ENCODE results near the gene ITGAE.

ITGAE gene

GRCh38 chr17:3804503-3804931 is 3.5 kb upstream of the ITGAE start:
- ATAC-seq, result no peak
- no peak for TF ChIP-seq CREB5 (CRISPR knock-in tag; IDR thresholded peaks at IDR 0.05; ENCODE audit: low read depth)
- no peak for TF ChIP-seq PPARA (CRISPR knock-in tag; IDR thresholded peaks at IDR 0.05; ENCODE audit: borderline replicate concordance)
- no peak for TF ChIP-seq ARNTL (CRISPR knock-in tag; IDR thresholded peaks at IDR 0.05; ENCODE audit: borderline replicate concordance, low read depth)
- no peak for TF ChIP-seq TOX (CRISPR knock-in tag; IDR thresholded peaks at IDR 0.05; ENCODE audit: borderline replicate concordance)
- TF ChIP-seq, protein P1, sequence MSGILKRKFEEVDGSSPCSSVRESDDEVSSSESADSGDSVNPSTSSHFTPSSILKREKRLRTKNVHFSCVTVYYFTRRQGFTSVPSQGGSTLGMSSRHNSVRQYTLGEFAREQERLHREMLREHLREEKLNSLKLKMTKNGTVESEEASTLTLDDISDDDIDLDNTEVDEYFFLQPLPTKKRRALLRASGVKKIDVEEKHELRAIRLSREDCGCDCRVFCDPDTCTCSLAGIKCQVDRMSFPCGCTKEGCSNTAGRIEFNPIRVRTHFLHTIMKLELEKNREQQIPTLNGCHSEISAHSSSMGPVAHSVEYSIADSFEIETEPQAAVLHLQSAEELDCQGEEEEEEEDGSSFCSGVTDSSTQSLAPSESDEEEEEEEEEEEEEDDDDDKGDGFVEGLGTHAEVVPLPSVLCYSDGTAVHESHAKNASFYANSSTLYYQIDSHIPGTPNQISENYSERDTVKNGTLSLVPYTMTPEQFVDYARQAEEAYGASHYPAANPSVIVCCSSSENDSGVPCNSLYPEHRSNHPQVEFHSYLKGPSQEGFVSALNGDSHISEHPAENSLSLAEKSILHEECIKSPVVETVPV (CRISPR knock-in tag; IDR thresholded peaks at IDR 0.05), result no peak
- no peak for TF ChIP-seq ZFP30 (CRISPR knock-in tag; IDR thresholded peaks at IDR 0.05)
- TF ChIP-seq ZNF70 (CRISPR knock-in tag; IDR thresholded peaks at IDR 0.05), result no peak
- TF ChIP-seq BACH2 (CRISPR knock-in tag; IDR thresholded peaks at IDR 0.05; ENCODE audit: borderline replicate concordance), result no peak
- no peak for TF ChIP-seq SNAI2 (CRISPR knock-in tag; IDR thresholded peaks at IDR 0.05)
- TF ChIP-seq ESRRG (CRISPR knock-in tag; IDR thresholded peaks at IDR 0.05), result no peak
- TF ChIP-seq ZC3H10 (CRISPR knock-in tag; IDR thresholded peaks at IDR 0.05), result no peak
- no peak for TF ChIP-seq GLIS3 (CRISPR knock-in tag; IDR thresholded peaks at IDR 0.05)

DNA sequence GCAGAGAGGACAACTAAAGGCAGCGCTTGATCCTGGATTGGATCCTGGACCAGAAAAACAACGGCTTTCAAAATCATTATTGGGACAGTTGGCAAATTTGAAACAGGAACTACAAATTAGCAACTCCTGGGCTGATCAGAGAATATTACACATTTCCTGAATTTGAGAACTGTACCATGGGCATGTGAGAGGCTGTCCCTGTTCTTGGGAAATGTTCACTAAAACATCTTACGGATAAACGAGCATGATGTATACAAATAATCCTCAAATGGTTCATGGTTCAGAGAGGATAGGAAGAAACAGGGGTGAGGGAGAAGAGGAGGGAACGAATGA is 2.3 kb upstream of the ITGAE start:
- no peak for ATAC-seq
- no peak for TF ChIP-seq ESRRG (CRISPR knock-in tag; IDR thresholded peaks at IDR 0.05)
- no peak for TF ChIP-seq OSR1 (CRISPR knock-in tag; IDR thresholded peaks at IDR 0.05)
- TF ChIP-seq TSHZ2 (CRISPR knock-in tag; IDR thresholded peaks at IDR 0.05), result no peak
- TF ChIP-seq BACH2 (CRISPR knock-in tag; IDR thresholded peaks at IDR 0.05; ENCODE audit: borderline replicate concordance), result no peak
- no peak for TF ChIP-seq ZFP3 (CRISPR knock-in tag; IDR thresholded peaks at IDR 0.05)
- no peak for TF ChIP-seq CSDC2 (CRISPR knock-in tag; IDR thresholded peaks at IDR 0.05)
- TF ChIP-seq, protein P1 (CRISPR knock-in tag; IDR thresholded peaks at IDR 0.05), result no peak
- no peak for TF ChIP-seq ISL1 (CRISPR knock-in tag; IDR thresholded peaks at IDR 0.05)
- TF ChIP-seq CREB5 (CRISPR knock-in tag; IDR thresholded peaks at IDR 0.05; ENCODE audit: low read depth), result no peak
- TF ChIP-seq ZNF8 (CRISPR knock-in tag; IDR thresholded peaks at IDR 0.05), result no peak
- TF ChIP-seq SNAI2 (CRISPR knock-in tag; IDR thresholded peaks at IDR 0.05), result no peak
- TF ChIP-seq TCF4 (CRISPR knock-in tag; IDR thresholded peaks at IDR 0.05; ENCODE audit: borderline replicate concordance), result no peak
- no peak for TF ChIP-seq ZNF565 (CRISPR knock-in tag; conservative IDR thresholded peaks at IDR 0.05; ENCODE audit: low read depth)
- no peak for TF ChIP-seq TOX (CRISPR knock-in tag; IDR thresholded peaks at IDR 0.05; ENCODE audit: borderline replicate concordance)
- no peak for TF ChIP-seq ZNF70 (CRISPR knock-in tag; IDR thresholded peaks at IDR 0.05)
- TF ChIP-seq ZC3H10 (CRISPR knock-in tag; IDR thresholded peaks at IDR 0.05), result no peak
- TF ChIP-seq RARB (CRISPR knock-in tag; IDR thresholded peaks at IDR 0.05), result no peak
- TF ChIP-seq ZFP30 (CRISPR knock-in tag; IDR thresholded peaks at IDR 0.05), result no peak
- no peak for TF ChIP-seq ARNTL (CRISPR knock-in tag; IDR thresholded peaks at IDR 0.05; ENCODE audit: borderline replicate concordance, low read depth)
